Neuronal stem cell (in vitro differentiated cells): Measurements from ENCODE around the gene RABGGTB. TPM values are rescaled to one million over a fixed set of nuclear protein-coding genes. Genes with fewer than 3 reads are reported as not detected.

ENCODE experiments used
- DNase-seq: peaks from one replicate; pipeline ENCODE4 v3.0.0-alpha.2; 2013; ENCODE audit warnings: low spot score
- H2AFZ ChIP-seq: one replicate; pipeline ENCODE4 v1.6.1; 2013; ENCODE audit warnings: mild to moderate bottlenecking, low read length, inconsistent platforms
- H2AK5ac ChIP-seq: 2 replicates; pipeline ENCODE4 v1.6.1; 2013; ENCODE audit warnings: low read depth, mild to moderate bottlenecking, inconsistent platforms, low read length, moderate library complexity, mixed read lengths
- H2BK120ac ChIP-seq: 2 replicates; pipeline ENCODE4 v1.6.1; 2013; ENCODE audit warnings: low read depth, mild to moderate bottlenecking, inconsistent platforms, low read length, moderate library complexity, mixed read lengths
- H2BK12ac ChIP-seq: one replicate; pipeline ENCODE4 v1.6.1; 2013; ENCODE audit warnings: low read length, inconsistent platforms
- H2BK15ac ChIP-seq: 2 replicates; pipeline ENCODE4 v1.6.1; 2013; ENCODE audit warnings: mild to moderate bottlenecking, low read length, inconsistent platforms, mixed read lengths
- H2BK5ac ChIP-seq: one replicate; pipeline ENCODE4 v1.6.1; 2013; ENCODE audit warnings: inconsistent platforms, mild to moderate bottlenecking, low read length, moderate library complexity
- H3K14ac ChIP-seq: one replicate; pipeline ENCODE4 v1.6.1; 2013; ENCODE audit warnings: low read length, inconsistent platforms
- H3K18ac ChIP-seq: 2 replicates; pipeline ENCODE4 v1.6.1; 2013; ENCODE audit warnings: low read length, inconsistent platforms
- H3K23ac ChIP-seq: 2 replicates; pipeline ENCODE4 v1.6.1; 2013; ENCODE audit warnings: low read depth, mild to moderate bottlenecking, mixed read lengths, low read length, inconsistent platforms; ENCODE audit not compliant: poor library complexity
- H3K27ac ChIP-seq: replicated peaks from 3 replicates; pipeline ENCODE4 v1.5.1; 2013; ENCODE audit warnings: low read length, inconsistent platforms
- H3K27me3 ChIP-seq, 3 experiments: 2 replicates each; pipeline ENCODE4 v1.6.1; 2013; ENCODE audit warnings: low read length in 3 of 3, mild to moderate bottlenecking in 2 of 3, inconsistent platforms in 1 of 3, low read depth in 1 of 3, mixed read lengths in 1 of 3, moderate library complexity in 1 of 3; ENCODE audit not compliant: control insufficient read depth in 3 of 3, insufficient read depth in 3 of 3
- H3K36me3 ChIP-seq, 2 donors: replicated peaks in 1 of 2; 2 replicates each; pipeline ENCODE4 v1.6.1; 2013; ENCODE audit warnings: low read length in 2 of 2; ENCODE audit not compliant: control insufficient read depth in 2 of 2, insufficient read depth in 2 of 2
- H3K4ac ChIP-seq: 2 replicates; pipeline ENCODE4 v1.6.1; 2013; ENCODE audit warnings: inconsistent platforms, mild to moderate bottlenecking, low read length, moderate library complexity
- H3K4me1 ChIP-seq, 2 donors: 1 replicate in 1 of 2; 2 replicates in 1 of 2; pipeline ENCODE4 v1.6.1; 2013; ENCODE audit warnings: low read length in 2 of 2, low read depth in 1 of 2; ENCODE audit not compliant: control insufficient read depth in 2 of 2, insufficient read depth in 1 of 2
- H3K4me2 ChIP-seq: one replicate; pipeline ENCODE4 v1.6.1; 2013; ENCODE audit warnings: mild to moderate bottlenecking, low read length, inconsistent platforms; ENCODE audit not compliant: insufficient read depth, poor library complexity, severe bottlenecking
- H3K4me3 ChIP-seq, 2 donors: 2 replicates each; pipeline ENCODE4 v1.5.1; 2013; ENCODE audit warnings: low read length in 2 of 2, mild to moderate bottlenecking in 2 of 2, inconsistent platforms in 1 of 2, moderate library complexity in 1 of 2
- H3K79me1 ChIP-seq: one replicate; pipeline ENCODE4 v1.6.1; 2013; ENCODE audit warnings: low read depth, mild to moderate bottlenecking, inconsistent platforms, low read length, moderate library complexity
- H3K9ac ChIP-seq: one replicate; pipeline ENCODE4 v1.6.1; 2013; ENCODE audit warnings: mild to moderate bottlenecking, low read depth, low read length, inconsistent platforms; ENCODE audit not compliant: poor library complexity
- H3K9me3 ChIP-seq, 2 donors: replicated peaks in 1 of 2; 2 replicates each; pipeline versions ENCODE3 to v1.6.1; 2013; ENCODE audit warnings: low read length in 2 of 2, mild to moderate bottlenecking in 2 of 2, inconsistent platforms in 1 of 2, low read depth in 1 of 2, mixed read lengths in 1 of 2, moderate library complexity in 1 of 2; ENCODE audit not compliant: control insufficient read depth in 2 of 2, insufficient read depth in 1 of 2
- H4K8ac ChIP-seq: one replicate; pipeline ENCODE4 v1.6.1; 2013; ENCODE audit warnings: low read depth, mild to moderate bottlenecking, inconsistent platforms, low read length, moderate library complexity
- H4K91ac ChIP-seq: one replicate; pipeline ENCODE4 v1.6.1; 2013; ENCODE audit warnings: low read length, low read depth, mild to moderate bottlenecking, inconsistent platforms; ENCODE audit not compliant: poor library complexity
- WGBS, 2 donors: extraction: QIAGEN DNeasy Blood & Tissue Kit; methylation state at CpG; one replicate each; pipeline ENCODE4 v1.1.7; 2013; ENCODE audit warnings: missing lambda C conversion rate in 2 of 2, mixed read lengths in 1 of 2; ENCODE audit not compliant: insufficient read length in 2 of 2, insufficient replicate concordance in 1 of 2; ENCODE audit errors: extremely low coverage in 2 of 2; 5-methylcytosine and 5-hydroxymethylcytosine counted together
- small RNA-seq: library from polyadenylated mRNA; stranded (forward); fragments of <200 nt; extraction: miRNeasy Mini kit (QIAGEN cat#:217004); gene quantifications from one replicate; pipeline ENCODE3, GENCODE V24; 2013; ENCODE audit not compliant: insufficient read depth

RABGGTB gene

GRCh38 chr1:75838079-75838478, 52.0 kb downstream of the RABGGTB start:
- no peaks in the 10 kb centered on the region for H3K9me3 ChIP-seq
- no peak overlapping the region for H4K91ac ChIP-seq
- H4K8ac ChIP-seq: no peak overlapping the region
- H3K4me2 ChIP-seq: no peak overlapping the region
- H3K36me3 ChIP-seq: no peaks in the 10 kb centered on the region
- H3K23ac ChIP-seq: no peak overlapping the region
- H3K14ac ChIP-seq: no peak overlapping the region
- no peak overlapping the region for H2BK120ac ChIP-seq
- no peak overlapping the region for H2BK5ac ChIP-seq
- no peaks in the 10 kb centered on the region for H3K4me1 ChIP-seq
- no peak overlapping the region for H2AFZ ChIP-seq
- no peak overlapping the region for H2BK12ac ChIP-seq
- H3K9ac ChIP-seq: no peak overlapping the region
- H3K27me3 ChIP-seq: no peaks in the 10 kb centered on the region
- no peak overlapping the region for H2BK15ac ChIP-seq
- no CpG with 5 or more reads among the region's 2 CpGs for WGBS, 2 donors
- no peak for DNase-seq
- no peak overlapping the region for H3K4ac ChIP-seq
- no peak overlapping the region for H3K18ac ChIP-seq
- no peaks in the 10 kb centered on the region for H3K79me1 ChIP-seq
- H2AK5ac ChIP-seq: no peak overlapping the region
- H3K27ac ChIP-seq: no peak overlapping the region
- no peak overlapping the region for H3K4me3 ChIP-seq

DNA sequence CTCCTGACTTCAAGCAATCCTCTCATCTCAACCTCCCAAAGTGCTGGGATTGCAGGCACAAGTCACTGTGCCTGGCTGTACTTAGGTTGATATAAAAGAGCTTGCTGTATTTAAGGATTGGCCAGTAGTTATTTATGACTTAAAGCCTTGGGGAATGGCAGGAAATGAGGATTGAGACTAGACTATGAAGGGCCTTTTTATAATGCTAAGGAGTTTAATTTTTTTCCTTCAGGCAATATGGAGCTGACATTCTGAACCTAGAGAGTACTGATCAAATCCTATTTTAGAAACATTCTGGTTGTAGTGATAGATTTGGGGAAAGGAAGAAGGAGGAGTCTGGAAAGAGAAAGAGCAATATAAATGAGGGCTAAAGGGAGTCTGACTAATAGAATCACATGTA, 55.4 kb downstream of the RABGGTB start:
- no peaks in the 10 kb centered on the region for H3K36me3 ChIP-seq
- H3K9ac ChIP-seq: no peak overlapping the region
- no peak overlapping the region for H3K27ac ChIP-seq
- no peak overlapping the region for H2BK120ac ChIP-seq
- no peak overlapping the region for H3K4ac ChIP-seq
- H3K4me2 ChIP-seq: no peak overlapping the region
- no peak overlapping the region for H3K18ac ChIP-seq
- H3K23ac ChIP-seq: no peak overlapping the region
- H2BK15ac ChIP-seq: no peak overlapping the region
- H4K8ac ChIP-seq: no peak overlapping the region
- no peaks in the 10 kb centered on the region for H3K4me1 ChIP-seq
- H2AFZ ChIP-seq: no peak overlapping the region
- no peak overlapping the region for H2AK5ac ChIP-seq
- no peak overlapping the region for H3K14ac ChIP-seq
- H3K27me3 ChIP-seq: no peaks in the 10 kb centered on the region
- no peak overlapping the region for H3K4me3 ChIP-seq
- no peak overlapping the region for H2BK12ac ChIP-seq
- H2BK5ac ChIP-seq: no peak overlapping the region
- DNase-seq: no peak
- H3K9me3 ChIP-seq: no peaks in the 10 kb centered on the region
- H4K91ac ChIP-seq: no peak overlapping the region
- H3K79me1 ChIP-seq: no peaks in the 10 kb centered on the region

Small RNA genes within 50 kb of the gene (small RNA-seq; reads per million reads assigned to genes)
- gene SNORD45A (not detected), gene SNORD45B (not detected), gene SNORD45C (not detected)
